HG03139 (cell line): ENCODE measurements around the gene TOP2B.
A peak's percentile ranks its signal among the peaks of the same experiment; 100 is the strongest.

ENCODE experiments used
- ATAC-seq: cut with Tn5 transposase; IDR thresholded peaks from one replicate; pipeline ENCODE4 v1.9.1; 2021; ENCODE audit not compliant: unreplicated experiment

TOP2B gene

GRCh38 chr3:25673738-25674298, 9.1 kb upstream of the TOP2B start:
- ATAC-seq: no peak

GRCh38 chr3:25665315-25666280, 891 bp upstream of the TOP2B start:
- ATAC-seq: peak; percentile 32

GRCh38 chr3:25663869-25664811, 567 bp downstream of the TOP2B start:
- ATAC-seq: peak; percentile 18

GRCh38 chr3:25663347-25663868, 1.3 kb downstream of the TOP2B start:
- no peak for ATAC-seq

GRCh38 chr3:25662736-25663320, 1.9 kb downstream of the TOP2B start:
- ATAC-seq: no peak

DNA sequence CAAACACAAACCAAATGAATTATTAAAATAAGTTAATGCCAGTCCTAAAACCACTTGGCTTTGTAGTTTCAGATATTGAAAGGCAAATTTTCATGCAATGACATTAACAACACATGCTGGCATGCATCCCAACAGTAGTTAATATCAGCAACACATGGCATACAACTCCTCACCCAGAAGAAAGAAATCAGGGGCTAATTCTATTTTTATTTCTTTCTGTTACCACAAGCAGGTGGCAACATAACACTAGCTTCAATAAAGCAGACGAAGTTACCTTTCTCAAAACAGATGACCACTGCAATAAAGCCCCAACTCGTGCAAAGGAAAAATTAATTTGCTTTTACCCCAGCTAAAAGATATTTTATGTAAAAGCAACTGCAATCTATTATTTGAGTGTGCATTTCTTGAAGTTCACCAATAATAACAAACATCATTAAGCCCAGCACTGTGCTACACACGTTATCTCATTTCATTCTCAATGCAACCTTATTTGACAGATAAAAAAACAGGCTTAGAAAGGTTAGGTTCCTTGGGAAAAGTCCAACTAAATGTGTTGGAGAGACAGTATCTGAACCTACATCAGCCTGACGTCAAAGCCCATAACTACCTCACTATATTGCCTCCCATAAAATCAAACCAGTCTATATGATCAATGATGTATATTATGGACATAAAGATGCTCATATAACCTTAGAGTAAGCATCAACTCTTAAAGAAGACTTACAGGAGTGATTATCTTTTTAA, 2.8 kb downstream of the TOP2B start:
- ATAC-seq: no peak

GRCh38 chr3:25658836-25659235, 5.9 kb downstream of the TOP2B start:
- no peak for ATAC-seq

GRCh38 chr3:25657293-25657692, 7.4 kb downstream of the TOP2B start:
- ATAC-seq: no peak

- ATAC-seq: no peak
Observed at GRCh38 chr3:25655659-25656058, 9.0 kb downstream of the TOP2B start.

DNA sequence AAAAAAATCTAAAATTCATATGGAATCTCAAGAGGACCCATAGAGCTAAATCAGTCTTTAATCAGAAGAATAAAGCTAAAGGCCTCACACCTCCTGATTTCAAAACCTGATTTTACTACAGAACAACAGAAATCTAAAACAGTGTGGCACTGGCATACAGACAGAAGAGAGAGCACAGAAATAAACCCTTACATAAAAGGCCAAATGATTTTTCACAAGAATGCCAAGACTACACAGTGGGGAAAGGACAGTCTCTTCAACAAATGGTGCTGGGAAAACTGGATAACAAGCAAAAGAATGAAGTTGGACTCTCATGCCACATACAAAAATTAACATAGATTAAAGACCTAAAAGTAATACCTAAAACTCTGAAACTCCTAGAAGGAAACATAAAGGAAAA, 10.1 kb downstream of the TOP2B start:
- no peak for ATAC-seq

- no peak for ATAC-seq
Observed at GRCh38 chr3:25653322-25653721, 11.4 kb downstream of the TOP2B start.

DNA sequence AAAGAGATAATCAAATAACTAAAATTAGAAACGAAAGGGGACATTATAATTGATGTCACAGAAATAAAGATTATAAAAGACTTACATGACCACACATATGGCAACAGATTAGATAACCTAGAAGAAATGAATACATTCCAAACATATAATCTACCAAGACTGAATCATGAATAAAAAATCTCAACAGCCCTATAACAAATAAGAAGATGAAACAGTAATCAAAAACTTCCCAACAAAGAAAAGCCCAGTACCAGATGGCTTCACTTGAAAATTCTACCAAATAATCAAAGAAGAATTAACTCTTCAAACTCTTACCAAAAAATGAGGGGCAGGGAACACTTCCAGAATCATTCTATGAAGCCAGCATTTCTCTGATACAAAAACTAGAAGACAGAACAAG, 11.8 kb downstream of the TOP2B start:
- ATAC-seq: no peak

DNA sequence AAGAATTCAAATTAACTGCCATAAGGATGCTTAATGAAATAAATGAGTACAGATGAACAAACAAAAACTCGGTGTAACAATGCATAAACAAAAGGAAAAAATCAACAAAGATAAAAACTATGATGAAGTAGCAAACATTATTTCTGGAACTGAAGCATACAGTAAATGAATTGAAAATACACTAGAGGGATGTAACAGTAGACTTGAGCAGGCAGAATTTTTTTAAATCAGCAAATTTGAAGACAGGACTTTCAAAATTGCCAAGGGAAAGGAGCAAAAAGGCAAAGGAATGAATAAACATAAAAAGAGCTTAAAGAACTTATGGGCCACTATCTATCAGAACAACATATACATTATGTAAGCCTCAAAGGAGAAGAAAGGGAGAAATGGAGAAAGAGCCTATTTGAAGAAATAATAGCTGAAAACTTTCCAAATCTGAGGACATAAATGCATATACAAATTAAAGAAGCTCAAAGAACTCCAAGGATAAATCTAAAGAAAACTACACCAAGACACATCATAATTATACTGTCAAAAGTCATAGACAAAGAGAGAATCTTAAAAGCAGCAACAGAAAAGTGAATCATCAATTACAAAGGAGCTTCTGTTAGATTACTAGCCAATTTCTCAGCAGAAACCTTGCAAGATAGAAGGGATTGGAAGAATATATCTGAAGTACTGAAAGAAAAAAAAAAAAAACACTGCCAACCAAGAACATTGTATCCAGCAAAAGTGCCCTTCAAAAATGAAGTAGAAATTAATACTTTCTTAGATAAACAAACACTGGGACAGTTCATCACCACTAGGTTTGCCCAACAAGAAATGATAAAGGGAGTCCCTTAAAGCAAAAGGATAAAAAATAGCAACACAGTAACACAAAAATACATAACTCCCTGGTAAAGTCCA, 15.5 kb downstream of the TOP2B start:
- no peak for ATAC-seq

DNA sequence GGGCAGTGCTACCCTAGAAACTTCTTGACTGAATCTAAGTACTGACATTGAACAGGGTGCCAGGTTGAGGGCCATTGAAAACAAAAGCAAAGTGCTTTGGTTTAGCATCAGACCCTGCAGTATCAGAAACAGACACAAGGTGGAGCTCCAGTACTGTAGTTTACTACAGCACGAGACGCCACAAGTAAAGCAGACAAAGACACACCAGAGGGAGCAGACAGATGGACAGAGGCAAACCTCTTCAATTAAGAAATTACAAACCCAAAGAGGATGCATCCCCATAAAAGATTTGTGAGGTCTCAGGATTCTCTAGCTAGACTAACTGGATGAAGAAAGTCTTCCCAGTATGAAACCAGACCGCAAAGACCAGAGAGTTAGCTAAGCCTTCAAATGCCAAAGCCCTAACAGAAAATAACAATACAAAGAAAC, 16.6 kb downstream of the TOP2B start:
- ATAC-seq: peak; percentile 98

DNA sequence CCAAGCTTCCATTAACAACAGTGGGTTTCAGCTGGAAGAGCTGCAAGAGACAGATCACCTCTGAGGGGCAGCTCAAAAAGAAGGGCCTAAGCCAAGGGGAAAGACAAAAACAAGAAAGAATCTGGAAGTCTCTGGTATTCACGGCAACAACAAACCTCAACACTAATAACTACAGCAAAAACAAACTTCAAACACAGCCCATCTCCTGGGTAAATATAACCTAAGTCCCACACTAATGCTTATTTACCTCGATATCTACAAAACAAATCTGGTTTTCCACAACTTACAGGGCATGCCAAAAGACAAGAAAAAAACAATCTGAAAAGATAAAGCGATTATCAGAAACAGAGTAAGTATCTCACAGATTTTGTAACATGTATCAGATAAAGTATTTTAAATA, 29.7 kb downstream of the TOP2B start:
- ATAC-seq: no peak

DNA sequence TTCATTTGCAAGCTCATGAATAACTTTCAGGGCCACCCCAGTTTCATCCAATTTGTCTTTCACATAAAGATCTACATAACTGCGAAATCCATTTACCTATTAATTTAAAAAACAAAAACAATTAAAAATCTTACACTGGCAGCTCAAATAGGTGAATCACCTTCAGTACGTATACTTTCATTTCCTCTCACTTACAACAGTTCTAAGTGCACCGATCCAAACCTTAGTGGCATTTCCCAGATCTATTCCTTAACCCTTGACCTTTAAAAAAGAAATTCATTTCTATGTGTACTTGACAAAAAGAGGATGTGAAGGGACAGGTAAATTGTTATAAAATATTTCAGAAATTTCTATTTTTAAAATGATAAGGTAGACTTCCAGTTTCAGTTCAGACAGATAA, 30.8 kb downstream of the TOP2B start:
- ATAC-seq: no peak

- ATAC-seq: no peak
Observed at GRCh38 chr3:25631989-25632388, 32.7 kb downstream of the TOP2B start.

DNA sequence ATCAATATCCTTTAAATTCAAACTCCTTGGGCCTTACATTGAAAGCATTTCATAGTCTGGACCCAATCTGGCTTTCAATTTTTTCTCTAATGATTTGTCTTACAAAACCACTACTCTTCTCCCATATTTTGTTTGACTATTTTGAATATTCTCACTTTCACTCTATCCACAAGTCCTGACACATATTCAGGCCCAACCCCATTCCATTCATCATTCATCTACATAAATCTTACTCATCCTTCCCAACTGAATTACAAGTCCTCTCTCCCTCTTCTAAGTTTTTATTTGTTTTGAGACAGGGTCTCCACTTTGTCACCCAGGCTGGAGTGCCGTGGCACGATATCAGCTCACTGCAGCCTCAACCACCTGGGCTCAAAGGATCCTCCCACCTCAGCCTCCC, 43.6 kb downstream of the TOP2B start:
- no peak for ATAC-seq

GRCh38 chr3:25620493-25620892, 44.2 kb downstream of the TOP2B start:
- ATAC-seq: no peak
